Liver (tissue), 3 donors: Measurements from ENCODE around the gene S100A11.

Source experiments
- EGR1 ChIP-seq, 2 donors: IDR thresholded peaks; 2 replicates each; pipeline ENCODE4 v1.6.1; 2016 to 2018; ENCODE audit warnings: antibody characterized with exemption in 2 of 2, low read depth in 2 of 2
- FOXA1 ChIP-seq: IDR thresholded peaks from 2 replicates; pipeline ENCODE4 v1.6.1; 2016; ENCODE audit warnings: antibody characterized with exemption
- GABPA ChIP-seq, 2 donors: IDR thresholded peaks in 1 of 2; conservative IDR thresholded peaks in 1 of 2; 2 replicates each; pipeline ENCODE4 v1.6.1; 2016; ENCODE audit warnings: antibody characterized with exemption in 2 of 2, mild to moderate bottlenecking in 1 of 2, moderate library complexity in 1 of 2
- JUND ChIP-seq, 2 donors: IDR thresholded peaks; 2 replicates each; pipeline ENCODE4 v1.6.1; 2016; ENCODE audit warnings: antibody characterized with exemption in 2 of 2
- NR2F2 ChIP-seq: IDR thresholded peaks from 2 replicates; pipeline ENCODE4 v1.6.1; 2016; ENCODE audit warnings: antibody characterized with exemption
- RAD21 ChIP-seq, 2 donors: IDR thresholded peaks; 2 replicates each; pipeline ENCODE4 v1.6.1; 2016; ENCODE audit warnings: antibody characterized with exemption in 2 of 2, mild to moderate bottlenecking in 2 of 2
- TAF1 ChIP-seq: conservative IDR thresholded peaks from 2 replicates; pipeline ENCODE4 v1.6.1; 2016; ENCODE audit warnings: antibody characterized with exemption, mild to moderate bottlenecking
- YY1 ChIP-seq: IDR thresholded peaks from 2 replicates; pipeline ENCODE4 v1.6.1; 2016; ENCODE audit warnings: antibody characterized with exemption, mild to moderate bottlenecking
- TF ChIP-seq, protein P1 (sequence below): fragments of 150-350 bp; IDR thresholded peaks from 2 replicates; pipeline ENCODE4 v1.5.1; 2017; ENCODE audit warnings: improper control_type of control experiment, low read depth, low read length; ENCODE audit not compliant: missing input control
- TF ChIP-seq, protein P2 (sequence below): IDR thresholded peaks from 2 replicates; pipeline ENCODE4 v1.6.1; 2016; ENCODE audit warnings: antibody characterized with exemption, mild to moderate bottlenecking
- TF ChIP-seq, protein P3 (sequence below): IDR thresholded peaks from 2 replicates; pipeline ENCODE4 v1.6.1; 2016; ENCODE audit warnings: antibody characterized with exemption
- TF ChIP-seq, protein P4 (sequence below): IDR thresholded peaks from 2 replicates; pipeline ENCODE4 v1.6.1; 2016; ENCODE audit warnings: antibody characterized with exemption
- TF ChIP-seq, protein P5 (sequence below): IDR thresholded peaks from 2 replicates; pipeline ENCODE4 v1.6.1; 2016; ENCODE audit warnings: antibody characterized with exemption
- donor health status: healthy.
- donor health status: healthy.

DNA sequence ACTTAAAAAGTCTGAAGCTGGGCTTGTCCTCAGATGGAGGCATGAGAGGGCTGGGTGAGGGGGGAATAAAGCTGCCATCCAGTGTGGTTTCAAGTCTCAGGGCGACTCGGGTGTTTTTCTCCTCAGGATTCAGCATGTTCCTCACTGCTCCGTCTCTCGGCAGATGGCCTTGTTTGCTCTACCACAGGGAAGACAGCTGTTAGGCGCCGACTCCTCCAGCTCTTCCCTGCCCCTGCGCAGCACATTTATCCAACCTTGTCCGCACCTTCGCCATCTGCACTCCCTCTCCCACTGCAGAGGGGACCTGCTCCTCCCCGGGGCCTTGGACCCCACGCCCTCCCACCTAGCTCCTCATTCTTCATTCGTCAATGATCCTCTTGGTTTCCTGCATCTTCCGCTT, 16.6 kb upstream of the S100A11 start:
- TF ChIP-seq JUND (IDR thresholded peaks at IDR 0.05) (no peak), EGR1 (IDR thresholded peaks at IDR 0.05; ENCODE audit: low read depth in 2 of 2) (no peak), NR2F2 (no peak), TAF1 (no peak), GABPA (IDR thresholded peaks at IDR 0.05 in 1 of 2, conservative IDR thresholded peaks at IDR 0.05 in 1 of 2) (no peak), RAD21 (IDR thresholded peaks at IDR 0.05) (no peak), YY1 (no peak), FOXA1 (no peak)
- TF ChIP-seq, protein P1, sequence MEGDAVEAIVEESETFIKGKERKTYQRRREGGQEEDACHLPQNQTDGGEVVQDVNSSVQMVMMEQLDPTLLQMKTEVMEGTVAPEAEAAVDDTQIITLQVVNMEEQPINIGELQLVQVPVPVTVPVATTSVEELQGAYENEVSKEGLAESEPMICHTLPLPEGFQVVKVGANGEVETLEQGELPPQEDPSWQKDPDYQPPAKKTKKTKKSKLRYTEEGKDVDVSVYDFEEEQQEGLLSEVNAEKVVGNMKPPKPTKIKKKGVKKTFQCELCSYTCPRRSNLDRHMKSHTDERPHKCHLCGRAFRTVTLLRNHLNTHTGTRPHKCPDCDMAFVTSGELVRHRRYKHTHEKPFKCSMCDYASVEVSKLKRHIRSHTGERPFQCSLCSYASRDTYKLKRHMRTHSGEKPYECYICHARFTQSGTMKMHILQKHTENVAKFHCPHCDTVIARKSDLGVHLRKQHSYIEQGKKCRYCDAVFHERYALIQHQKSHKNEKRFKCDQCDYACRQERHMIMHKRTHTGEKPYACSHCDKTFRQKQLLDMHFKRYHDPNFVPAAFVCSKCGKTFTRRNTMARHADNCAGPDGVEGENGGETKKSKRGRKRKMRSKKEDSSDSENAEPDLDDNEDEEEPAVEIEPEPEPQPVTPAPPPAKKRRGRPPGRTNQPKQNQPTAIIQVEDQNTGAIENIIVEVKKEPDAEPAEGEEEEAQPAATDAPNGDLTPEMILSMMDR: no peak
- TF ChIP-seq, protein P2, sequence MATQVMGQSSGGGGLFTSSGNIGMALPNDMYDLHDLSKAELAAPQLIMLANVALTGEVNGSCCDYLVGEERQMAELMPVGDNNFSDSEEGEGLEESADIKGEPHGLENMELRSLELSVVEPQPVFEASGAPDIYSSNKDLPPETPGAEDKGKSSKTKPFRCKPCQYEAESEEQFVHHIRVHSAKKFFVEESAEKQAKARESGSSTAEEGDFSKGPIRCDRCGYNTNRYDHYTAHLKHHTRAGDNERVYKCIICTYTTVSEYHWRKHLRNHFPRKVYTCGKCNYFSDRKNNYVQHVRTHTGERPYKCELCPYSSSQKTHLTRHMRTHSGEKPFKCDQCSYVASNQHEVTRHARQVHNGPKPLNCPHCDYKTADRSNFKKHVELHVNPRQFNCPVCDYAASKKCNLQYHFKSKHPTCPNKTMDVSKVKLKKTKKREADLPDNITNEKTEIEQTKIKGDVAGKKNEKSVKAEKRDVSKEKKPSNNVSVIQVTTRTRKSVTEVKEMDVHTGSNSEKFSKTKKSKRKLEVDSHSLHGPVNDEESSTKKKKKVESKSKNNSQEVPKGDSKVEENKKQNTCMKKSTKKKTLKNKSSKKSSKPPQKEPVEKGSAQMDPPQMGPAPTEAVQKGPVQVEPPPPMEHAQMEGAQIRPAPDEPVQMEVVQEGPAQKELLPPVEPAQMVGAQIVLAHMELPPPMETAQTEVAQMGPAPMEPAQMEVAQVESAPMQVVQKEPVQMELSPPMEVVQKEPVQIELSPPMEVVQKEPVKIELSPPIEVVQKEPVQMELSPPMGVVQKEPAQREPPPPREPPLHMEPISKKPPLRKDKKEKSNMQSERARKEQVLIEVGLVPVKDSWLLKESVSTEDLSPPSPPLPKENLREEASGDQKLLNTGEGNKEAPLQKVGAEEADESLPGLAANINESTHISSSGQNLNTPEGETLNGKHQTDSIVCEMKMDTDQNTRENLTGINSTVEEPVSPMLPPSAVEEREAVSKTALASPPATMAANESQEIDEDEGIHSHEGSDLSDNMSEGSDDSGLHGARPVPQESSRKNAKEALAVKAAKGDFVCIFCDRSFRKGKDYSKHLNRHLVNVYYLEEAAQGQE: no peak
- TF ChIP-seq, protein P3, sequence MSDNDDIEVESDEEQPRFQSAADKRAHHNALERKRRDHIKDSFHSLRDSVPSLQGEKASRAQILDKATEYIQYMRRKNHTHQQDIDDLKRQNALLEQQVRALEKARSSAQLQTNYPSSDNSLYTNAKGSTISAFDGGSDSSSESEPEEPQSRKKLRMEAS: no peak
- TF ChIP-seq, protein P4, sequence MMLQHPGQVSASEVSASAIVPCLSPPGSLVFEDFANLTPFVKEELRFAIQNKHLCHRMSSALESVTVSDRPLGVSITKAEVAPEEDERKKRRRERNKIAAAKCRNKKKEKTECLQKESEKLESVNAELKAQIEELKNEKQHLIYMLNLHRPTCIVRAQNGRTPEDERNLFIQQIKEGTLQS: no peak
- TF ChIP-seq, protein P5, sequence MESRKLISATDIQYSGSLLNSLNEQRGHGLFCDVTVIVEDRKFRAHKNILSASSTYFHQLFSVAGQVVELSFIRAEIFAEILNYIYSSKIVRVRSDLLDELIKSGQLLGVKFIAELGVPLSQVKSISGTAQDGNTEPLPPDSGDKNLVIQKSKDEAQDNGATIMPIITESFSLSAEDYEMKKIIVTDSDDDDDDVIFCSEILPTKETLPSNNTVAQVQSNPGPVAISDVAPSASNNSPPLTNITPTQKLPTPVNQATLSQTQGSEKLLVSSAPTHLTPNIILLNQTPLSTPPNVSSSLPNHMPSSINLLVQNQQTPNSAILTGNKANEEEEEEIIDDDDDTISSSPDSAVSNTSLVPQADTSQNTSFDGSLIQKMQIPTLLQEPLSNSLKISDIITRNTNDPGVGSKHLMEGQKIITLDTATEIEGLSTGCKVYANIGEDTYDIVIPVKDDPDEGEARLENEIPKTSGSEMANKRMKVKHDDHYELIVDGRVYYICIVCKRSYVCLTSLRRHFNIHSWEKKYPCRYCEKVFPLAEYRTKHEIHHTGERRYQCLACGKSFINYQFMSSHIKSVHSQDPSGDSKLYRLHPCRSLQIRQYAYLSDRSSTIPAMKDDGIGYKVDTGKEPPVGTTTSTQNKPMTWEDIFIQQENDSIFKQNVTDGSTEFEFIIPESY: no peak
